Measurements from ENCODE around the gene KIF20A. TPM values are rescaled to one million over a fixed set of nuclear protein-coding genes. Genes with fewer than 3 reads are reported as not detected.

Gene KIF20A
- polyA plus RNA-seq (2011; rRNA removed) = 21.8 and 25.4 TPM in 2 replicates
- 41.6 and 56.8 TPM in 2 replicates for polyA minus RNA-seq (2011; rRNA and poly(A)+ RNA removed)

GRCh38 chr5:138178516-138179276 is at the start of gene KIF20A, which contains the start of gene BRD8:
TSS of gene KIF20A (plus strand) at chr5:138179112. CDS start at chr5:138179681, 569 bp downstream.
TSS of gene BRD8 (minus strand) at chr5:138178630. CDS start at chr5:138178614, 16 bp downstream.
- no peak for TF ChIP-seq CTCF (IDR thresholded peaks at IDR 0.05; ENCODE audit: low read depth, low read length)
- POLR2A ChIA-PET = interaction anchor here (0.6 to 2.1 kb wide), 5 partner anchors 11 to 263 kb away, joined by 3 to 10 read pairs (median 5); partner anchors contain the start of genes CDC23 and FAM53C

DNA sequence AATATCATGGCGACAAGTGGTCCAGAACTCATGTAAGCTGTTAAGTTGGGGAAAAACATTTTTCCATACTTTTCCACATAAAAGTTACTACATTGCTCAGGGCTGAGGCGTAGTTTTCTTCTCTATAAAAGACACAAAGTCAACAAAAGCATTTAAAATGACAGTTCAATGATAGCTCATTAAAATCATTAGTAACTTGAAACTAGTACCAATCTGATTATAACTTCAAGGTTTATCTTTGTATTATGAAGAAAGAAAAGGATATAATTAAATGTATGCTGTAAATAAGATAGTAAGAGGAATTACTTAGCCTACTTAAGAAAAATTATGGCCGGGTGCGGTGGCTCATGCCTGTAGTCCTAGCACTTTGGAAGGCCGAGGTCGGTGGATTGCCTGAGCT is 49.6 kb upstream of the KIF20A start:
- CTCF ChIA-PET = interaction anchor here (1.2 to 7.8 kb wide), 4 partner anchors 52 to 350 kb away, joined by 3 to 158 read pairs (median 13); no protein-coding TSS in a partner anchor
- TF ChIP-seq CTCF (IDR thresholded peaks at IDR 0.05; ENCODE audit: low read depth, low read length) = no peak

More at GRCh38 chr5:138178516-138179276, at the start of gene KIF20A, which contains the start of gene BRD8:
- H3K4me3 ChIP-seq (ENCODE audit: low read depth, low read length) = peak within 1 kb of the TSS; percentile 99
- DNase-seq (ENCODE audit: low read depth, low spot score) = peak; percentile 85
- CTCF ChIA-PET = interaction anchor here (0.7 to 2.6 kb wide), 7 partner anchors 44 to 549 kb away, joined by 3 to 12 read pairs (median 3); partner anchors contain the start of gene KDM3B
- no peaks in the 10 kb centered on the region for H3K9me3 ChIP-seq (ENCODE audit: control insufficient read depth, insufficient read depth, low read length)
- peak within 1 kb of the TSS; percentile 91 for H3K27ac ChIP-seq (ENCODE audit: low read depth, low read length)
- H3K27me3 ChIP-seq (ENCODE audit: control insufficient read depth, insufficient read depth, low read length) = no peaks in the 10 kb centered on the region

DNA sequence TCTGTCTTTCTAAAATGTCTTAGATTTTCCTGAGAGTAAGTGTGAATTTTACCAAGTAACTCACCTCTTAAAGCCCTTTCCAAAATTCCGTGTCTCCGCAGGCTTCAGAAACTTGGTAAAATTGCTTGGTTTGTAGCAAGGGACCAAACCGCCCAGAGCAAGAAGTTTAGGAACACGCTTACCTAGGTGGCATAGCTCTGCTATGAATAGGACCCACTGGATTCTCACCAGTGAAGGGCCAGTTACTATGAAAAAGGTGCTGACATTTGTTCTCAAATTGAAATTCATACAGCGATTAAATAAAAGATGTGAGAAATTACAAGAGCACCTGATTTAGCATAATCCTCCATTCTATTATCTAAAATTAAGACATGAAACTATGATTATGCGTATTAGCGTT is 46.4 kb upstream of the KIF20A start:
- DNase-seq (ENCODE audit: low read depth, low spot score) = no peak
- ChIA-PET POLR2A (no interaction called here), CTCF (interaction anchor here (0.6 to 7.8 kb wide), 11 partner anchors 9 to 503 kb away, joined by 3 to 158 read pairs (median 6); no protein-coding TSS in a partner anchor)
- Histone ChIP-seq H3K27me3 (ENCODE audit: control insufficient read depth, insufficient read depth, low read length) (no peaks in the 10 kb centered on the region), H3K9me3 (ENCODE audit: control insufficient read depth, insufficient read depth, low read length) (no peaks in the 10 kb centered on the region), H3K27ac (ENCODE audit: low read depth, low read length) (no peak overlapping the region), H3K4me3 (ENCODE audit: low read depth, low read length) (no peak overlapping the region)
- TF ChIP-seq CTCF (IDR thresholded peaks at IDR 0.05; ENCODE audit: low read depth, low read length) = no peak

More for the DNA sequence above, 49.6 kb upstream of the KIF20A start:
- Histone ChIP-seq H3K27ac (ENCODE audit: low read depth, low read length) (no peak overlapping the region), H3K27me3 (ENCODE audit: control insufficient read depth, insufficient read depth, low read length) (no peaks in the 10 kb centered on the region), H3K4me3 (ENCODE audit: low read depth, low read length) (no peak overlapping the region), H3K9me3 (ENCODE audit: control insufficient read depth, insufficient read depth, low read length) (no peaks in the 10 kb centered on the region)
- POLR2A ChIA-PET = no interaction called here
- no peak for DNase-seq (ENCODE audit: low read depth, low spot score)

DNA sequence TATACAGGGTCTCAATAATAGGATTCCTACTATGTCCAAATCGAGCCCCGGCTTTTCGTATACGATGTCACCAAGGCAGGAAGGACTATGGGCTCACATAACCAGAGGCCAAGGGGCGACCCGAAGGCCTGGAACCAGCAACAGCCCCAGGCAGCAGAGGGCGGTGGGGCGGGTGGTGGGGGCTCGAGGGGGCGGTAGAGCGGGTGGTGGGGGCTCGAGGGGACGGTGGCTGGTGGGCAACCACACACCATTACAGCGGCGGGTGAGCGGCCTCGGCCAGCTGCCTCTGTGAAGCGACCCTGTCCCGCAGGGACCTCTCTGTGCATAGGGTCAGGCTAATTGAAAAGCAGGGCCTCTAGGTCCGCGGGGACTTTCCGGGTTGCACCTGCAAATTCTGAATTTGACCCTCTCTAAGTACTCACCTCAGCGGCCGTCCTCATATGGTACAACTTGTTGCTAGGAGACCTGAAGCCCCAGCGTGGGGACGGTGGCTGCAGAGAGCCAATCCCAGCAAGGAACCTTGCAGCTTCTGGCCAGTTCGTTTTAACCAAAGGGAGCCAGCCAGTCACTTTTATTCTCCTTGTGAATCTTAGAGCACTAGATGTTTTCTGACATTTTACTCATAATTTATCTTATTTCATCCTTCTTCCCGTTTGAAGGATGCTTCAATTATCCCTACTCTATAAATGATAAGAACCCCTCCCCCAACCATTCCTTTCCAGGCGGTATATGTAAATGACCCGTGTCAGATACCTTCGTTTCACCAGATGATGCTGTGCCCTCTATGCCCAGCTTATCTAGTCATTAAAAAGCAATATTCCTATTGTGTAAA is 39.7 kb upstream of the KIF20A start, which contains the start of gene NME5:
Gene NME5, minus strand, starts transcription at position 480 of the 832 bp plus-strand sequence. CDS start 648 bp downstream, outside the sequence.
- POLR2A ChIA-PET = no interaction called here
- no peak for DNase-seq (ENCODE audit: low read depth, low spot score)
- TF ChIP-seq CTCF (IDR thresholded peaks at IDR 0.05; ENCODE audit: low read depth, low read length) = no peak
- Histone ChIP-seq H3K4me3 (ENCODE audit: low read depth, low read length) (peak within 1 kb of the TSS; percentile 55), H3K9me3 (ENCODE audit: control insufficient read depth, insufficient read depth, low read length) (no peaks in the 10 kb centered on the region; the same call in 1 of the 2 replicates), H3K27ac (ENCODE audit: low read depth, low read length) (no peak within 1 kb of the TSS), H3K27me3 (ENCODE audit: control insufficient read depth, insufficient read depth, low read length) (no peaks in the 10 kb centered on the region)
- CTCF ChIA-PET = interaction anchor here (0.7 to 1.8 kb wide), 3 partner anchors 62 to 360 kb away, joined by 3 to 9 read pairs (median 3); no protein-coding TSS in a partner anchor
